CD14-positive monocyte (primary cell): ENCODE data around the gene LRRN4CL. TPM values are rescaled to one million over a fixed set of nuclear protein-coding genes. Genes with fewer than 3 reads are reported as not detected.

Experiments used
- DNase-seq, 3 donors: peaks; one replicate each; pipeline ENCODE4 v3.0.0-alpha.2; 2011 to 2022
- H2AFZ ChIP-seq: 2 replicates; pipeline ENCODE4 v1.6.0; 2012; ENCODE audit warnings: mild to moderate bottlenecking, low read depth, low read length, inconsistent platforms; ENCODE audit not compliant: insufficient read depth, poor library complexity, severe bottlenecking
- H3K27ac ChIP-seq, 2 donors: 1 replicate in 1 of 2; 2 replicates in 1 of 2; pipeline ENCODE4 v1.5.1; 2012 to 2013; ENCODE audit warnings: low read length in 2 of 2, control low read depth in 1 of 2, inconsistent platforms in 1 of 2, low read depth in 1 of 2, mild to moderate bottlenecking in 1 of 2
- H3K27me3 ChIP-seq, 2 donors: one replicate each; pipeline versions ENCODE4 v1.6.0 to v1.6.1; 2011 to 2013; ENCODE audit warnings: low read length in 2 of 2; ENCODE audit not compliant: control insufficient read depth in 2 of 2, insufficient read depth in 2 of 2
- H3K36me3 ChIP-seq, 2 donors: replicated peaks in 1 of 2; 1 replicate in 1 of 2; 2 replicates in 1 of 2; pipeline versions ENCODE4 v1.5.1 to v1.6.1; 2012 to 2013; ENCODE audit warnings: low read length in 2 of 2, control low read depth in 1 of 2, inconsistent platforms in 1 of 2, mild to moderate bottlenecking in 1 of 2; ENCODE audit not compliant: insufficient read depth in 2 of 2, control insufficient read depth in 1 of 2
- H3K4me1 ChIP-seq, 2 donors: 1 replicate in 1 of 2; 2 replicates in 1 of 2; pipeline versions ENCODE4 v1.5.1 to v1.6.1; 2012 to 2013; ENCODE audit warnings: low read length in 2 of 2, control low read depth in 1 of 2, inconsistent platforms in 1 of 2, mild to moderate bottlenecking in 1 of 2, moderate library complexity in 1 of 2; ENCODE audit not compliant: insufficient read depth in 2 of 2, control insufficient read depth in 1 of 2
- H3K4me2 ChIP-seq: replicated peaks from 2 replicates; pipeline ENCODE3; 2012; ENCODE audit warnings: low read length, moderate library complexity, mild to moderate bottlenecking; ENCODE audit not compliant: poor library complexity, severe bottlenecking; ENCODE audit errors: extremely low read depth
- H3K4me3 ChIP-seq, 3 experiments: fragments of 200-600 bp in 1 of 3; sonication (generic) in 1 of 3; replicated peaks in 1 of 3; 1 replicate in 2 of 3; 2 replicates in 1 of 3; pipeline ENCODE4 v1.5.1; 2011 to 2013; ENCODE audit warnings: low read length in 3 of 3, mild to moderate bottlenecking in 3 of 3, control low read depth in 2 of 3, low read depth in 2 of 3, inconsistent platforms in 1 of 3, moderate library complexity in 1 of 3
- H3K79me2 ChIP-seq: 2 replicates; pipeline ENCODE4 v1.6.0; 2012; ENCODE audit warnings: mild to moderate bottlenecking, control low read depth, inconsistent platforms, low read length, moderate library complexity; ENCODE audit not compliant: insufficient read depth
- H3K9ac ChIP-seq: 2 replicates; pipeline ENCODE4 v1.6.0; 2017; ENCODE audit warnings: low read length, mild to moderate bottlenecking; ENCODE audit not compliant: insufficient read depth, poor library complexity, severe bottlenecking
- H3K9me3 ChIP-seq, 2 donors: replicated peaks in 1 of 2; 1 replicate in 1 of 2; 2 replicates in 1 of 2; pipeline versions ENCODE4 v1.5.1 to v1.6.1; 2012 to 2013; ENCODE audit warnings: low read length in 2 of 2, control low read depth in 1 of 2; ENCODE audit not compliant: control insufficient read depth in 1 of 2, insufficient read depth in 1 of 2
- H4K20me1 ChIP-seq: 2 replicates; pipeline ENCODE4 v1.6.0; 2012; ENCODE audit warnings: mild to moderate bottlenecking, low read length, control low read depth, moderate library complexity; ENCODE audit not compliant: insufficient read depth
- H3K27ac Mint-ChIP-seq, 7 donors: one replicate each; pipeline ENCODE4 v1.8.0; 2020; ENCODE audit warnings: mild to moderate bottlenecking in 7 of 7, mixed read lengths in 7 of 7, moderate library complexity in 6 of 7, inconsistent platforms in 2 of 7
- H3K27me3 Mint-ChIP-seq, 3 donors: one replicate each; pipeline ENCODE4 v1.8.0; 2021 to 2022; ENCODE audit warnings: low read depth in 3 of 3, mild to moderate bottlenecking in 3 of 3, mixed read lengths in 3 of 3, moderate library complexity in 3 of 3, inconsistent platforms in 1 of 3
- H3K36me3 Mint-ChIP-seq, 2 donors: one replicate each; pipeline ENCODE4 v1.8.0; 2020; ENCODE audit warnings: mixed read lengths in 2 of 2, inconsistent platforms in 1 of 2, mild to moderate bottlenecking in 1 of 2
- H3K4me1 Mint-ChIP-seq: one replicate; pipeline ENCODE4 v1.8.0; 2020; ENCODE audit warnings: mild to moderate bottlenecking, mixed read lengths
- H3K4me3 Mint-ChIP-seq, 2 donors: one replicate each; pipeline ENCODE4 v1.8.0; 2020; ENCODE audit warnings: mild to moderate bottlenecking in 2 of 2, mixed read lengths in 2 of 2, moderate library complexity in 1 of 2
- H3K9me3 Mint-ChIP-seq, 7 donors: one replicate each; pipeline ENCODE4 v1.8.0; 2020 to 2022; ENCODE audit warnings: mixed read lengths in 7 of 7, mild to moderate bottlenecking in 6 of 7, moderate library complexity in 6 of 7, inconsistent platforms in 2 of 7
- CTCF ChIP-seq: fragments of 200-600 bp; IDR thresholded peaks from one replicate; pipeline ENCODE4 v1.8.0; 2022; ENCODE audit warnings: antibody characterized with exemption, mild to moderate bottlenecking
- WGBS: methylation state at CpG from one replicate; pipeline ENCODE4 v1.1.5; 2013; ENCODE audit warnings: missing lambda C conversion rate; ENCODE audit not compliant: insufficient coverage; 5-methylcytosine and 5-hydroxymethylcytosine counted together
- intact Hi-C, 2 donors: fragments of 100-400 bp; cut with micrococcal nuclease; formaldehyde crosslinking; loops; one replicate each; pipeline versions ENCODE4 v1.15.0 to v1.15.1; 2023
- polyA plus RNA-seq, 3 donors: library from polyadenylated mRNA; depleted of rRNA in 1 of 3; unstranded in 2 of 3; stranded (reverse) in 1 of 3; fragments of 300-500 nt in 2 of 3; fragments of >200 nt in 1 of 3; fragmentation: Illumina TruSeq in 2 of 3; gene quantifications; 1 replicate in 2 of 3; 2 replicates in 1 of 3; pipeline ENCODE4 v1.2.3, GENCODE V29; 2012 to 2021

Gene LRRN4CL
- polyA plus RNA-seq, 3 donors: not detected

GRCh38 chr11:62724171-62724570, 34.8 kb upstream of the LRRN4CL start:
- H3K4me1 Mint-ChIP-seq: peaks cover 31% of the 10 kb centered on the region
- peaks cover 73% of the 10 kb centered on the region for H4K20me1 ChIP-seq
- peaks cover 48 to 58% of the 10 kb centered on the region in 2 donors for H3K36me3 Mint-ChIP-seq
- peaks cover 80% of the 10 kb centered on the region for H3K79me2 ChIP-seq
- no peaks in the 10 kb centered on the region for H3K27me3 Mint-ChIP-seq
- H3K27ac ChIP-seq: peak overlapping the region in 1 of 2 donors; percentile 6
- TF ChIP-seq CTCF: no peak
- peak overlapping the region in 3 of 7 donors; percentile 4 to 87 (median 19) for H3K27ac Mint-ChIP-seq
- no peaks in the 10 kb centered on the region for H3K9me3 ChIP-seq
- no peak overlapping the region for H3K4me3 ChIP-seq
- 89% methylated on average over 5 of the region's 8 CpGs for WGBS
- peaks cover 51 to 57% of the 10 kb centered on the region in 2 donors for H3K36me3 ChIP-seq
- H2AFZ ChIP-seq: no peak overlapping the region
- no peak overlapping the region for H3K4me3 Mint-ChIP-seq
- no peak for DNase-seq
- no peaks in the 10 kb centered on the region for H3K27me3 ChIP-seq
- H3K4me2 ChIP-seq: no peak overlapping the region
- H3K4me1 ChIP-seq: peaks cover 25 to 36% of the 10 kb centered on the region in 2 donors
- H3K9ac ChIP-seq: no peak overlapping the region
- intact Hi-C loops: no loop called here
- H3K9me3 Mint-ChIP-seq: peaks cover 0 to 3% (median 0%) of the 10 kb centered on the region in 7 donors

- H3K27ac Mint-ChIP-seq: peak overlapping the region in 2 of 7 donors; percentile 32 to 61
- WGBS: no CpG with 5 or more reads among the region's 7 CpGs
- Histone ChIP-seq H3K9ac (no peak overlapping the region), H2AFZ (no peak overlapping the region), H3K27me3 (no peaks in the 10 kb centered on the region), H3K79me2 (peaks cover 91% of the 10 kb centered on the region), H4K20me1 (peaks cover 91% of the 10 kb centered on the region), H3K27ac (peak overlapping the region in 1 of 2 donors; percentile 6), H3K4me3 (no peak overlapping the region), H3K4me2 (no peak overlapping the region), H3K4me1 (peaks cover 20 to 29% of the 10 kb centered on the region in 2 donors), H3K36me3 (peaks cover 72 to 79% of the 10 kb centered on the region in 2 donors), H3K9me3 (no peaks in the 10 kb centered on the region)
- no peak overlapping the region for H3K4me3 Mint-ChIP-seq
- peaks cover 67 to 80% of the 10 kb centered on the region in 2 donors for H3K36me3 Mint-ChIP-seq
- no peaks in the 10 kb centered on the region for H3K27me3 Mint-ChIP-seq
- H3K4me1 Mint-ChIP-seq: peaks cover 24% of the 10 kb centered on the region
- no peak for TF ChIP-seq CTCF
- H3K9me3 Mint-ChIP-seq: no peaks in the 10 kb centered on the region
- intact Hi-C loops: no loop called here
- DNase-seq: no peak
These were observed 32.7 kb upstream of the LRRN4CL start for GRCh38 chr11:62721994-62722393.
